Gastrocnemius medialis (tissue), 4 donors: Measurements from ENCODE around the gene CDC14A.

Experiments
- CTCF ChIP-seq, 5 experiments: fragments of 450-650 bp in 3 of 5; fragments of 200-600 bp in 2 of 5; sonication (generic) in 2 of 5; IDR thresholded peaks in 4 of 5; conservative IDR thresholded peaks in 1 of 5; 1 replicate in 4 of 5; 2 replicates in 1 of 5; pipeline ENCODE4 v1.5.1; 2016 to 2019; ENCODE audit warnings: antibody characterized with exemption in 5 of 5, mild to moderate bottlenecking in 3 of 5, moderate library complexity in 3 of 5
- POLR2A ChIP-seq, 2 donors: fragments of 450-650 bp; IDR thresholded peaks; one replicate each; pipeline ENCODE4 v1.6.1; 2017; ENCODE audit warnings: antibody characterized with exemption in 2 of 2, mild to moderate bottlenecking in 2 of 2, moderate library complexity in 2 of 2

- TF ChIP-seq CTCF (IDR thresholded peaks at IDR 0.05 in 4 of 5, conservative IDR thresholded peaks at IDR 0.05 in 1 of 5) (no peak), POLR2A (IDR thresholded peaks at IDR 0.05) (peak in 1 of 2 donors; percentile 34)
Observed at GRCh38 chr1:100443811-100444571, 91.7 kb downstream of the CDC14A start.
